ENCODE data around the gene ELMO2. TPM values are rescaled to one million over a fixed set of nuclear protein-coding genes. Genes with fewer than 3 reads are reported as not detected.

Gene ELMO2
- total RNA-seq, 1 donor from 2014 or later: 45.7 TPM

DNA sequence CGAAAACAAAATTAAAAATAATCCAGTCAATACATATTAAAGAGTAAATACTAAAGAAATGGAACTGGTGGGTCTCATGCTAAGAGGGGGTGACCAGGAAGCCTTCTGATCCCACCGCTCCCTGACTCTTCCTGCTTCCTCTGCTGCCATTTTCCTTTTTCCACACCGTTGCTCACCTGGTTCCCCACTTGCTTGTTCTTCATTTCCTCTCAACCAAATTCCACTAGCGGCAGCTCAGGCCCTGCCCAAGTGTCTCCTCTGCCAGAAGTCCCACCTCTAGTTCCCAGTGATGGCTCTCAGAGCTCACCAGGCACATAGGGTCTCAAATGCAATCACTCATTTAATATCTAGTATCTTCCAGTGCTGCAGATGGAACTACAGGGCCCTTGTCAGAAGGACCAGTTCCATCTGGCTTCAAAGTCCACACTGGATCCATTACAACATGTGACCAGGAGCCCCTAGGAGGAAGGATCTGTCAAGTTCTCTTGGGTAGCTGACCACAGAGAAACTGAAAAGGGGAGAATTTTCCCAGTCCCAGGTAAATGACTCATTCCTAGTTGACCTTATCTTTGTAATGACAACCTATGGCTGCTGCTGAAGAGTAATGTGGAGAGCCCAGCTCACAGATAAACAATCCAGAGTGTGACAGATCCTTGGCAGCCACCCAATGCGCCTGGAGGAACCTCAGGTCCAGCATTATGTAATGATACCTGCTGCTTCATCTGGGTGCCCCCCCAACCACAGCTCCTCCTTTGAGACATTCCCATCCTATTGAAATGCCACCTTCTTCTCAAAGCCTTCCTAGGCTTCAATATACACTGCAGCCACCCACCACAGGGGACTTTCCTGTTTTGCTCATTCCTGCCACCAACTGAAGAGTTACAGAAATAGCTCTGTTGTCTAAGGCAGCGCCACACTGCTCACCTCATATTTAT lies 38.2 kb downstream of the ELMO2 start:
- peak; percentile 31 for DNase-seq (ENCODE audit: low spot score)

- no peak for DNase-seq (ENCODE audit: low spot score)
Observed at GRCh38 chr20:46367234-46367633, 39.2 kb downstream of the ELMO2 start.

DNA sequence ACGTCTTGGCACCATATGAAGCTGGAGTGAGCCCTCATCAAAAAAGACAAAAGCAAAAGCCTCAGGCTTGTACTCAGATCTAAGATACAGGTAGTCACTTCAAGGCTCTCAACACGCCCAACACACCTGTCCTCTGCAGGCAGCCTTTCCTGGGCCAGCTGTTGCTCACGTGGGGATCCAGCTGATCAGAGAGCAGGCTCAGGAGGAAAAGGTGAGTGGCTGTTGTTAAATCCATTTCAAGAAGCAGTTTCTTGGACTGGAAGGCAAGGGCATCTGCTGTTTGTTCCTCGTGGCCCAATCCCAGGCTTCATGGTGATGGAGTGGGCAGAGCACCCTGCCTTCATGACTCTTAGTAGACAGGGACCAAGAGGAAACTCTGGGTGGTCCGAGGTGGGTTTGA lies 39.6 kb downstream of the ELMO2 start:
- no peak for DNase-seq (ENCODE audit: low spot score)

DNA sequence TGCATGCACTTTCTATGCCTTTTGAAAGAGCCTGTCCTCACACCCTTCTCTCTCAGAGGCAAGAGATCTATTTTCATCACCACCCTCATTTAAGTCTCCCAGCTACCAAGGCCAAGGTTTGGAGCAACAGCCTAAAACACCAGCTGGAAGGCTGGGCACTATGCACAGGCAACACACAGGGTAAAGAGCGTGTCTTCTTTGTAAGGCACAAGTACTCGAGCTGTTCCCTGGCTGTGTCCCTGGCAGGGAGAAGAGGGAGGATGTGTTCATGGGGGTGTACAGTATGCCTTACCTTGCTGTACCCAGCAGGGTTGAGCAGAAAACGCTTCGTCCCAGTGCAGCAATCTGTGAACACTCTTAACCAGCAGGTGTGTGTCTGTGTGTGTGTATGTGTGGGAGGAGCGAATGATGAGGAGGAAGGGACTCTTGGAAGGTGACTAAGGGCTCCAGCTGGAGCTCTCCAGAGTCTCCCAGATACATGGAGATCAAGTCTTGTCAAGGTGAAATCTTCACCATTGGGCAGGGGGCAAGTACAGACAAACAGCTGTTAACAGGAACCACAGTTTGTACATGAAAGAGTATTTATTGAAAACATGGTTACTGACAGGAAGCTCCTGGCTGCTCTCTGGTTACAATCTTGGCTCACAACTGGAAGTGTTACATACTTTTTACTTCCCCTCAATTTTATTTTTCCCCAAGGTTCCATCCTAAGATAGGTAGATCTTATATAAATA lies 40.8 kb downstream of the ELMO2 start:
- DNase-seq (ENCODE audit: low spot score): no peak

DNA sequence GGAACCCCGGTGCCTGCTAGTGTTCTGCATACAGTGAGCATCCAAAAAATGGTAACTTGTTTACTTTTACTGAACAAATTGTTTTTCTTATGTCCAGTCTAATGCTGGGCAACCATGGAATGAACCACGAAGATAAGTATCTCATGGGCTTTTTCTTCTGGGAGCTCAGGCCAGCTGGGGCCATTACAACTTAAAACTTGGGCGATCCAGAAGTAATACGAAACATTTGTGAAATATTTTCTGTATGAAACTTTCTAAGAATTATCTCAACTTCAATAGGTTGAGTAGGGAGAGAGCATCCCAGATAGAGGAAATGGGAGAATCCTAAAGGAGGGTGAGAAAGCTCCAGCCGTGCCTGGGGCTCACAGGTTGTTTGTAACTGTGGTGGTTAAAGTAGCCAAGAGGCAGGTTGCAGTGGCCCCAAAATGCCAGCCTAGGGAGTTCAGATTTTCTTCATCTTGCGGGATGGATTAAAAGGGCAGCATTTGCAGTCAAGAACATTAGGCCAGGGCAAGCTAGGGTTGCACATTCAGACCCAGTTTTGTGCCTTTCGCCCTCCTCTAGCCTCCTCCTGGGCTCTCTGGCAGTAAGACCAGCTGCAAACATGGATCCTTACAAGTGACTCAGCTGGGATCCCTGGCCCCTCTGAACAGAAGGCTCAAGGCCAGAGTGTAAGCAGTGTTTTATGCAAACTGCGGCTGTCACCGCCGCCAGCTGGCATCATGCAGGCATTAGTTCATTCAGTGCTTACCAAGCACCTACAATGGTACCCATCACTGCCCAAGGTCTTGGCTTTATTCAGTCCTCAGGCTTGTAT lies 41.5 kb downstream of the ELMO2 start:
- no peak for DNase-seq (ENCODE audit: low spot score)

DNA sequence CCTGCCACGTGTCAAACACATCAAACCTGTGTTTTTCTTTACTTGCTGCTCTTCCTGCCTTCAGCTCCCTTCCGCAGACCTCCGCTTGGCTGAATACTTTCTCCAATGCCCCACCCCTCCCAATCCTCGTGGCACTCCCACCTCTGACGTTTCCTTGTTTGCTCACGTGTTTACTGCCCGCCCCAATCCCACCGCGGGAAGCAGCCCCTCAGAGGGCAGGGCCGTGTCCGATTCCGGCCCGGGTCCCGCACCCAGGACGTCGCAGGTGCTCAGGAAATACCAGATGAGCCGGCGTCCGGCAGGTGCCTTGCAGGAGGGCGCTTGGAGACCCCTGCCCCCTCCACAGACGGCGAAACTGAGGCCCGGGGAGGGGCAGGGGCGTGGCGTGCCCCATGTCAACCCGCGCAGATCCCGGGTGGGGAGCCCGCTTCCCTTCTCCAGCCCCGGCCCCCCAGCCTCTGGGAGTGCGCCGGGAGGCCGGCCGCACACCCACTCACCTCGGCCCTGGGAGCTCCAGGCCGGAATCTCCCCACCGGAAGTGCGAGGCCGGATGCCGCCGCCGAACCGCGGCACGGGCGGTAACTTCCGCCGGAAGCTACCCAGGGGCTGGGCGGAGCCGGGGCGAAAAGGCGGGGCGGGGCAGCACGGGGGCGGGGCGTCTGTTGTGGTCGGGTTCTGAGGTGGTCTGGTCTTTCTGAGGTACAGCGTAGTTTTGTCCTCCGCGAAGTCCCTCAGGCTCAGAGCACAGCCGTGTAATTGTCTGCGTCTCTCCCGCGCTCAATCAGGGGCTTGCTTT lies 42.3 kb downstream of the ELMO2 start:
- peak; percentile 95 for DNase-seq (ENCODE audit: low spot score)

- no peak for DNase-seq (ENCODE audit: low spot score)
Observed at GRCh38 chr20:46362921-46363867, 43.2 kb downstream of the ELMO2 start.

DNA sequence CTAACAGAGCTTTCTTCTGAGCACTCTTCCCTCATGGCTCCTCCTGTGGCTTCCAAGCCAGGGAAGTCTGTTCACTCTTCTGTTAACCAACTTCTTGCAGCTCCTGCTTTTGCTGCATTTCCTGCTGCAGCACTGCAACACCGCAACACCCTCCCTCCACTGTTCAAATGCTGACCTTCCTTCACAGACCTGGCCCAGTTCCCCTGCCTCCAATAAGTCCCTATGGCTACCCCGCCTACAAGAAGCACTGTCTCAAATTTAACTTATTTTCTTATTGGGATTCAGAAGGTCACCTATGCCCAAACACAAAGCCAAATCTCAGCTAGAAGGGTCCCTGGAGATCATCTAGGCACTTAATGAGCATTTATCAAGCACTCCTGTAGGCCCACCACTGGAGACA lies 44.6 kb downstream of the ELMO2 start:
- DNase-seq (ENCODE audit: low spot score): no peak

DNA sequence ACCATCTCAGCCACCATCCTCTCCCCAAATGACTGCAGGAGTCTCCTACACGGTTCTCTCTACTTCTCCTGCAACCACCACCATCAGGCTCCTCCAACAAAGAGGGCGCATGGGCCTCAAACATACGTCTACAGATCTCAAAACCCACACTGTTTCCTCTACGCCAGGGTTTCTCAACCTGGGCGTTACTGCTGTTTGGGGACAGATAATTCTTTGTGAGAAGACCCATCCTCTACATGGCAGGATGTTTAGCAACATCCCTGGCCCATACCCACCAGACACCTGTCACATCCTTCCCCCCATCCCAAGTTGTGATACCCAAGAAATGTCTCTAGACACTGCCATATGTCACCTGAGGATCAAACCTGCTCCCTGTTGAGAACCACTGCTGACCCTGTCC lies 45.0 kb downstream of the ELMO2 start:
- DNase-seq (ENCODE audit: low spot score): no peak

DNA sequence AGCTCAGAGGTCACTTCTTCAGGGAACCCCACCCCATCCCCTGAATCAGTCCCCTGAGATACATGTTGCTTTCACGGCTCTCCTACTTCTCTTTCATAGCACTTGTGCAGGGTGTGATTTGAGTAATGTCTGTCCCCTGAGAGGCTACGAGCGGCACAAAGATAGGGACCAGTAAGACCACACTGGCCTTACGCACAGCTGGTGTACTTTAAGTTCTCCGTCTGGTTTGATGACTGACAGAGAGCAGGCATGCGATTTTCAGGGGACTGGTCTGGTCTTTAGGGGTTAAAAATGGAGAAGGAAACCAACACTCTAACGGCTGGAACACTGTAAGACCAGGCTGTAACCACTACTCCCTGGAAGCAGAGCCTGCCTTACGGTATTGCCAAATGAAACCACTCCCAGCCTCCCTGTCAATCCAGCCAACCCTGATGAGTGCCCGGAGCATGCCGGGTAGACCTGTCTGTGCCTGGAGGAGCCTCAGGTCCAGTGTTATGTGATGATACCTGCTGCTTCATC lies 47.1 kb downstream of the ELMO2 start:
- DNase-seq (ENCODE audit: low spot score): no peak

- DNase-seq (ENCODE audit: low spot score): no peak
Observed at GRCh38 chr20:46358346-46359058, 47.9 kb downstream of the ELMO2 start.

DNA sequence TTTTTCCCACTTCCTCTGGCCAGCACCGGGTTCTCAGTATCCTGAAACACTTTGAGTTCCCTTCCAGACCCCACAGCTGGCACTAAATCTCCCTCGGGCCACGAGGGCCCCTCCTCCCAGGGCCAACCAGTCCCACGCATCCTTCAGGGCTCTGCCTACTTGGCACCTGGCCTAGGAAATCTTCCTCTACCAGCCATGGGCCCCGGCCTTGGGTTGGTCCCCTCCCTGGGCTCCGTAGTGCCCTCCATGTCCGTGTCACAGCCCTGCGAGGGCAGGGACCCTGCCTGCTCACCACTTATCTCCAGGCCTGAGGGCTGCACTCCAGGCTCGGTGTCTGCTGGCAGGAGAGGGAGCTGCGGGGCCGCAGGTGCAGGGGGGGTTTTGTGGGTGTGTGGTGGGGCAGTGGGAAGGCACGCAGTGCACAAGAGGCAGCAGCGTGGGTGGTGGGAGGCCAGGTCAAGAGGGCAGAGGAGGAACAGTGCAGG lies 49.3 kb downstream of the ELMO2 start:
- no peak for DNase-seq (ENCODE audit: low spot score)

DNA sequence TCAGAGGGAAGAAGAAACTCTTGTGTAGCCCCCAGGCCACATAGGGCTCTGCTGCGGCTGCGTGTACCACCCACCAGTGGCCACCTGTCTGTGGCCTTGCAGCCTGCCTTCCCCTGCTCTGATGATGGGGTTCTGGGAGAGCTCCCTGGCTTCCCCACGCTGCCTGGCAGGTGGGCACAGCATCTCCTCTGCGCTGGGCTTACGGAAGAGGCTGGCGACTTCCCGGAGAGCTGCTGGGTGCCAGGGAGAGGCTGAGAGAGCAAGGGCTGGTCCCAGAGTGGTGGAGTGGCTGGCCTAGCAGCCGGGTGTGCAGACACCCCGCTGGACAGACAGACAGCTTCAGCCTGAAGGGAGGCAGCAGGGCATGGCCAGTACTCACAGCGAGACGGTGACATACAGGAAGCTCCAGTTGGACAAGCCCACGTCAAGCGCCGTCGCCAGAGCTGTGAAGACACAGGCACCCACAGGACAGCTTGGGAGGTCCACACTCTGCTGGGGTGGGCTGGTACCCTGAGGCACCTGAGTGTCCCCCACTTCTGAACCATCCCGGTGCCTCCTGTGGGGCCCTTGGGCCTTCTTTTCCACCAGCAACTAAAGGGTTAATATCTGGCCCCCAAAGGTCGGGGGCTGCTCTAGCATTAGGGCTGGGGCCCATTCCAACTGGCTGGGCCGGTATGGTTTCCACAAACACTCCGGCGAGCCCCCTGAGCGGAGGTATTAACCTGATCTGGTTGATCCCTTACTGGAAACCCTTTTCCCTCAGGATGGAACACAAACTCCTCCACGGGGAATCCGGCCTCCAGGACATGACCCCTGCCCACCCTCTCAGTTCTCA lies 50.0 kb downstream of the ELMO2 start:
- DNase-seq (ENCODE audit: low spot score): no peak

GRCh38 chr20:46355778-46356177 lies 50.6 kb downstream of the ELMO2 start:
- no peak for DNase-seq (ENCODE audit: low spot score)

GRCh38 chr20:46354920-46355654 lies 51.3 kb downstream of the ELMO2 start:
- DNase-seq (ENCODE audit: low spot score): no peak

DNA sequence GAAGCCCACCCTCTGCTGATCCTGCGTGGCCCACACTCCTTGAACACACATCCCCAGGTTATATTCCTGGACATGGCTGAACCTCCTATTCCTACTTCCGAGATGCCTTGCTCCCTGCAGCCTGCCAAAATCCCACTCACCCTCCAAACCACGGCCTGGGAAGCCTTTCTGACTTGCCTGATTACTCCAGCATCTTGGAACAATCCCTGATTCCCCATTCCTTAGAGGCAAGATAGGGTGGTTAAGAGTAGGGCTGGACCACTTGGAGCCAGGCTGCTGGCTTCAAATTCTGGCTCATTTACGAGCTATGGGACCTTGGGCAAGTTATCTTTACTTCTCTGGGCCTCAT lies 52.2 kb downstream of the ELMO2 start:
- no peak for DNase-seq (ENCODE audit: low spot score)

DNA sequence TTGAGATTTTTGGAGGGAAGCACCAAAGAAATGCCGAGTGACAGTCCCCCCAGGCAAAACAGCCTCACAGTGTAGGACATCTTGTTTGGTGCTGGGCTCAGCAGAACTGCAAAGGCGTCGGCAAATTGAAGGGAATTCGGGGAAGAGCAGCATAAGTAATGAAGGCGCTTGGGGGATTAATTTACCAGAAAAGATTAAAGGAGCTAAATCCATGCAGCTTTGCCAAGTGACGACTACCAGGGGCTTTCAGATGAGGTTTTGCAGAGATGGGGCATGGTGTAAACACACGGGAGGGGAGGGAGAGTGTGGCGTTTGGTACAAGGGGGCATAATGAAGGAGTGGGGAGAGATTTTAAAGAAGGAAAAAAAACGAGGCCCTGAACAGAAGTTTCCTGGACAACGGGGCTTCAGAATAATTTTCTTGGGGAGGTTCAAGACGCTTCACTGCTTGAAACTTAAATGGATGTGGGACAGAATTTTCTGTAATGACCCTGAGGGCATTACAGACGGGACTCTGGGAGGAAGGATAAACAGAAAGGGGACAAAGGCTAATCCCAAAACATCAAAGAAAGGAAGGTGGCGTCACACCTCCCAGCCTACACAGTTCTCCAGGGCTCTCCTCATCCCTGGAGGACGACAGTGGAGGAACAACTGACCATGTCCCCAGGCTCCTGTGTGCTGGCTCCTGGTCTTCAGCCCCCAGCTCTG lies 52.8 kb downstream of the ELMO2 start:
- DNase-seq (ENCODE audit: low spot score): no peak

All from umbilical cord (tissue), 2 donors.